Activated CD4-positive, alpha-beta memory T cell treated with anti-CD3 and anti-CD28 coated beads, Interleukin-2, amount 10 ng/mL, durations not matched to agents 7 days and 5 days (primary cell): ENCODE measurements around the gene ATP6V1C2. TPM values are rescaled to one million over a fixed set of nuclear protein-coding genes. Genes with fewer than 3 reads are reported as not detected.
"Not testable (repeated sequence)": the region's sequence is repeated elsewhere in the genome, so short reads cannot be mapped to it uniquely, and the experiment has no call there.

ENCODE experiments used
- CTCF ChIA-PET: fragments of 350-600 bp; sonication (Branson Sonifier 250); formaldehyde crosslinking; loops from one replicate; lab custom pipeline; 2021; ENCODE audit warnings: antibody characterized with exemption, inconsistent platforms; lab: Charles Lee
- POLR2A ChIA-PET: fragments of 350-600 bp; sonication (Branson Sonifier 250); formaldehyde crosslinking; loops from one replicate; lab custom pipeline; 2021; ENCODE audit warnings: antibody characterized with exemption; lab: Charles Lee
- DNase-seq: peaks from one replicate; pipeline ENCODE4 v3.0.0-alpha.2; 2020
- H3K27ac Mint-ChIP-seq: one replicate; pipeline ENCODE4 v1.8.0; 2021; ENCODE audit warnings: mild to moderate bottlenecking, mixed read lengths
- H3K27me3 Mint-ChIP-seq: one replicate; pipeline ENCODE4 v1.8.0; 2021; ENCODE audit warnings: mixed read lengths
- H3K36me3 Mint-ChIP-seq: one replicate; pipeline ENCODE4 v1.8.0; 2021; ENCODE audit warnings: low read depth, mixed read lengths
- H3K4me1 Mint-ChIP-seq: one replicate; pipeline ENCODE4 v1.8.0; 2021; ENCODE audit warnings: mixed read lengths
- H3K4me3 Mint-ChIP-seq: one replicate; pipeline ENCODE4 v1.8.0; 2021; ENCODE audit warnings: mild to moderate bottlenecking, mixed read lengths
- H3K9me3 Mint-ChIP-seq: one replicate; pipeline ENCODE4 v1.8.0; 2021; ENCODE audit warnings: mixed read lengths
- total RNA-seq, 2 experiments: library from RNA; stranded (reverse); gene quantifications; one replicate each; pipeline ENCODE4 v1.2.3, GENCODE V29; 2021

ATP6V1C2 gene
- total RNA-seq, 2 experiments from 2014 or later, result not detected

GRCh38 chr2:10818305-10818704 is 96.9 kb downstream of the ATP6V1C2 start:
- H3K36me3 Mint-ChIP-seq, H3K4me1 Mint-ChIP-seq, DNase-seq, CTCF ChIA-PET, H3K9me3 Mint-ChIP-seq, H3K27ac Mint-ChIP-seq, H3K4me3 Mint-ChIP-seq, POLR2A ChIA-PET: not testable (repeated sequence)
- peaks cover 42% of the 10 kb centered on the region for H3K27me3 Mint-ChIP-seq

DNA sequence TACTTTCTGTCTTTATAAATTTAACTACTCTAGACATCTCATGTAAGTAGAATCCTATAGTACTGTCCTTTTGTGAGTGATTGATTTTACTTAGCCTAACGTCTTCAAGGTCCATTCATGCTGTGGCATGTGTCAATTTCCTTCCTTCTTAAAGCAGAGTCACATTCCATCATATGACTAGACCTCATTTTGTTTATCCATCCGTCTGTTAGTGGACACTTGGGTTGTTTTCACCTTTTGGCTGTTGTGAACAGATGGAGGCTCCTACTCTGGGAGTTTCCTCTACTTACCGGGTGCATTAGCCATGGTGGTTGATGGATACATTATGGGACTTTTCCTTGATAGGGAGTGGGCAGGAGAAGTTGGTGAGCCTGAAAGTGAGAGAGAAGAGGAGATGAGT is 97.6 kb downstream of the ATP6V1C2 start:
- H3K4me1 Mint-ChIP-seq, result peaks cover 2% of the 10 kb centered on the region
- H3K9me3 Mint-ChIP-seq, result no peaks in the 10 kb centered on the region
- ChIA-PET POLR2A (no interaction called here), CTCF (no interaction called here)
- no peak for DNase-seq
- H3K36me3 Mint-ChIP-seq, result no peaks in the 10 kb centered on the region
- H3K4me3 Mint-ChIP-seq, result no peak overlapping the region
- no peak overlapping the region for H3K27ac Mint-ChIP-seq
- peaks cover 44% of the 10 kb centered on the region for H3K27me3 Mint-ChIP-seq

- ChIA-PET POLR2A (interaction anchor here (0.9 kb wide), 1 partner anchor 8 kb away, joined by 4 read pairs; no protein-coding TSS in a partner anchor), CTCF (interaction anchor here (1.6 to 1.7 kb wide), 2 partner anchors 13 to 16 kb away, joined by 6 to 7 read pairs; no protein-coding TSS in a partner anchor)
- no peak overlapping the region for H3K4me3 Mint-ChIP-seq
- no peaks in the 10 kb centered on the region for H3K4me1 Mint-ChIP-seq
- H3K27ac Mint-ChIP-seq, result no peak overlapping the region
- no peaks in the 10 kb centered on the region for H3K36me3 Mint-ChIP-seq
- no peaks in the 10 kb centered on the region for H3K9me3 Mint-ChIP-seq
- no peak for DNase-seq
- H3K27me3 Mint-ChIP-seq, result peaks cover 44% of the 10 kb centered on the region
These were observed 98.4 kb downstream of the ATP6V1C2 start for GRCh38 chr2:10819714-10820314.

GRCh38 chr2:10820562-10820961 is 99.1 kb downstream of the ATP6V1C2 start:
- H3K9me3 Mint-ChIP-seq, result no peaks in the 10 kb centered on the region
- ChIA-PET POLR2A (interaction anchor here (0.9 kb wide), 1 partner anchor 8 kb away, joined by 4 read pairs; no protein-coding TSS in a partner anchor), CTCF (interaction anchor here (1.6 to 1.7 kb wide), 2 partner anchors 12 to 15 kb away, joined by 6 to 7 read pairs; no protein-coding TSS in a partner anchor)
- DNase-seq, result no peak
- no peaks in the 10 kb centered on the region for H3K36me3 Mint-ChIP-seq
- H3K27me3 Mint-ChIP-seq, result peaks cover 51% of the 10 kb centered on the region
- H3K4me1 Mint-ChIP-seq, result no peaks in the 10 kb centered on the region
- no peak overlapping the region for H3K27ac Mint-ChIP-seq
- H3K4me3 Mint-ChIP-seq, result no peak overlapping the region

- DNase-seq, result no peak
- Mint-ChIP-seq H3K4me1 (no peaks in the 10 kb centered on the region), H3K9me3 (no peaks in the 10 kb centered on the region), H3K27ac (no peak overlapping the region), H3K36me3 (no peaks in the 10 kb centered on the region), H3K27me3 (peaks cover 54% of the 10 kb centered on the region), H3K4me3 (no peak overlapping the region)
- CTCF ChIA-PET, result interaction anchor here (1.6 to 1.7 kb wide), 2 partner anchors 11 to 15 kb away, joined by 6 to 7 read pairs; no protein-coding TSS in a partner anchor
- POLR2A ChIA-PET, result no interaction called here
These were observed 99.7 kb downstream of the ATP6V1C2 start for GRCh38 chr2:10820978-10821695.

DNA sequence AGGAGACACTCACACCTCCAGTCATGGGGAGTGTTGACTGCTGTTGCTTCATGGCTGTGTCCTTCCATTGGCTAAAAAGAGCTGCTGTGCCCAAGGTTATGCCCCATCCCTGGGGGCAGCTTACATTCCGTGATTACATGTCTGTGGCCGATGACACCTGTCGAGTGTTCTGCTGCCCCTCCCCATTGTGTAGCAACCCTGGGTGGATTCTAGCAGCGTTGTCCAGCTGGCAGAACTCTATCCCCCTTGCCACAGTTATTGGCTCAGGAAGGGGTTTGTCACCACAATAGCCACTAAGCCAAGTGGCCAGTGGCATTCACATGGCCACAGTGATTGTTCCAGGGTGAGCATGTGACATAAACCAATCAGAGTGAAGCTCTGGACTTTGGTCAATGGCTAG is 102.8 kb downstream of the ATP6V1C2 start:
- DNase-seq, result no peak
- H3K4me3 Mint-ChIP-seq, result no peak overlapping the region
- H3K36me3 Mint-ChIP-seq, result no peaks in the 10 kb centered on the region
- POLR2A ChIA-PET, result no interaction called here
- H3K27me3 Mint-ChIP-seq, result peaks cover 42% of the 10 kb centered on the region
- no peaks in the 10 kb centered on the region for H3K9me3 Mint-ChIP-seq
- H3K4me1 Mint-ChIP-seq, result no peaks in the 10 kb centered on the region
- CTCF ChIA-PET, result interaction anchor here (1.0 to 3.2 kb wide), 2 partner anchors 8 to 11 kb away, joined by 4 to 16 read pairs; no protein-coding TSS in a partner anchor
- H3K27ac Mint-ChIP-seq, result no peak overlapping the region

- CTCF ChIA-PET, result interaction anchor here (1.0 kb wide), 1 partner anchor 10 kb away, joined by 3 read pairs; no protein-coding TSS in a partner anchor
- no peaks in the 10 kb centered on the region for H3K36me3 Mint-ChIP-seq
- H3K27ac Mint-ChIP-seq, result no peak overlapping the region
- DNase-seq, result no peak
- POLR2A ChIA-PET, result no interaction called here
- H3K27me3 Mint-ChIP-seq, result peaks cover 32% of the 10 kb centered on the region
- no peaks in the 10 kb centered on the region for H3K9me3 Mint-ChIP-seq
- no peak overlapping the region for H3K4me3 Mint-ChIP-seq
- no peaks in the 10 kb centered on the region for H3K4me1 Mint-ChIP-seq
These were observed 104.6 kb downstream of the ATP6V1C2 start for GRCh38 chr2:10826026-10826425.

DNA sequence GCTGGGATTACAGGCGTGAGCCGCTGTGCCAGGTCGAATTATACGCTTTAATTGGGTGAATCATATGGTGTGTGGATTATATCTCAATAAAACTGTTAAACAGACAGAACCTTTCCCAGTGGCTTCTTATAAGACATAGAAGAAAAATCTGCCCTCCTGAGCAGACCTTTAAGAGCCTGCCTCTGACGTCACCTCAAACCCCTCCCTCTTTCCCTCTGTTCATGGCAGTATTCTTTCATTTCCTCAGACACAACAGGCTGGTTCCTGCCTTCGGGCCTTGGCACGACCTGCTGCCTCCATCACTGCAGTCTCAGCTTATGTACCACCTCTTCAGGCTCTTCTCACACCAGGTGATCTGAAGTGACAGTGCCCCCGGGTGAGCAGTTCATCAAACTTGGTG is 105.2 kb downstream of the ATP6V1C2 start:
- Mint-ChIP-seq H3K27ac (no peak overlapping the region), H3K4me1 (no peaks in the 10 kb centered on the region), H3K36me3 (no peaks in the 10 kb centered on the region), H3K4me3 (no peak overlapping the region), H3K27me3 (peaks cover 37% of the 10 kb centered on the region), H3K9me3 (no peaks in the 10 kb centered on the region)
- POLR2A ChIA-PET, result no interaction called here
- DNase-seq, result no peak
- CTCF ChIA-PET, result no interaction called here

DNA sequence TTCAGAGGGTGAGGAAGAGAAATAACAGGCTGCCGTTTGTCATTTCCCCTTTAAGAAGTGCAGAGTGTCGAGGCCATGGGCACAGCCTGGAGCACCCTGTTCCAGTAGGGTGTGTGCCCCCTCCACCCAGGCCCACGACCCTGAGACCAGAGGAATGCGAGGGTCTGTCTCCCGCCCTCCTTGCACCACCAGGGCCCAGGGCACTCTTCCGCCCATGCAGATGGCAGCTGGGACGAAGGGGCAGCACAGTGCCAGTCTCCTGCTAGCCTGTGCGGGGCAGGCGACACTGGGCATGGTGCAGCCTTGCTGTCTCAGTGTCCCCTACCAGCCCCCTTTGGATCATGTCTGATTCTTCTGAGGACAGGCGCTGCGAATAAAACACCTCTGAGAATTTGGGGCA is 106.9 kb downstream of the ATP6V1C2 start:
- peaks cover 4% of the 10 kb centered on the region for H3K4me1 Mint-ChIP-seq
- H3K4me3 Mint-ChIP-seq, result no peak overlapping the region
- CTCF ChIA-PET, result no interaction called here
- POLR2A ChIA-PET, result no interaction called here
- H3K9me3 Mint-ChIP-seq, result no peaks in the 10 kb centered on the region
- no peaks in the 10 kb centered on the region for H3K36me3 Mint-ChIP-seq
- peaks cover 38% of the 10 kb centered on the region for H3K27me3 Mint-ChIP-seq
- no peak overlapping the region for H3K27ac Mint-ChIP-seq
- DNase-seq, result no peak

GRCh38 chr2:10829299-10829698 is 107.9 kb downstream of the ATP6V1C2 start:
- ChIA-PET CTCF (interaction anchor here (5.6 kb wide), 1 partner anchor 302 kb away, joined by 72 read pairs; a partner anchor contains a TSS), POLR2A (no interaction called here)

GRCh38 chr2:10830203-10830602 is 108.8 kb downstream of the ATP6V1C2 start:
- H3K27ac Mint-ChIP-seq, result no peak overlapping the region
- H3K9me3 Mint-ChIP-seq, result no peaks in the 10 kb centered on the region
- DNase-seq, result no peak
- ChIA-PET CTCF (interaction anchor here (3.9 to 5.6 kb wide), 2 partner anchors 295 to 301 kb away, joined by 67 to 72 read pairs; a partner anchor contains a TSS), POLR2A (interaction anchor here (0.9 to 1.0 kb wide), 2 partner anchors 45 to 325 kb away, joined by 3 read pairs; partner anchors contain the start of gene SLC66A3)
- H3K4me3 Mint-ChIP-seq, result no peak overlapping the region
- no peaks in the 10 kb centered on the region for H3K36me3 Mint-ChIP-seq
- H3K27me3 Mint-ChIP-seq, result peaks cover 30% of the 10 kb centered on the region
- peaks cover 4% of the 10 kb centered on the region for H3K4me1 Mint-ChIP-seq

More at GRCh38 chr2:10829299-10829698, 107.9 kb downstream of the ATP6V1C2 start:
- Mint-ChIP-seq H3K4me1 (peaks cover 4% of the 10 kb centered on the region), H3K27ac (no peak overlapping the region), H3K9me3 (no peaks in the 10 kb centered on the region), H3K4me3 (no peak overlapping the region), H3K36me3 (no peaks in the 10 kb centered on the region), H3K27me3 (peaks cover 36% of the 10 kb centered on the region)
- DNase-seq, result no peak

GRCh38 chr2:10830641-10831399 is 109.4 kb downstream of the ATP6V1C2 start:
- H3K4me3 Mint-ChIP-seq, result no peak overlapping the region
- ChIA-PET POLR2A (interaction anchor here (0.9 to 1.0 kb wide), 3 partner anchors 46 to 325 kb away, joined by 3 to 5 read pairs (median 3); partner anchors contain the start of gene SLC66A3), CTCF (interaction anchor here (3.9 to 5.6 kb wide), 2 partner anchors 294 to 300 kb away, joined by 67 to 72 read pairs; a partner anchor contains a TSS)
- no peaks in the 10 kb centered on the region for H3K9me3 Mint-ChIP-seq
- peaks cover 4% of the 10 kb centered on the region for H3K4me1 Mint-ChIP-seq
- no peak for DNase-seq
- H3K36me3 Mint-ChIP-seq, result no peaks in the 10 kb centered on the region
- peaks cover 24% of the 10 kb centered on the region for H3K27me3 Mint-ChIP-seq
- no peak overlapping the region for H3K27ac Mint-ChIP-seq
